ENCODE data around the gene TMEM175.
A peak's percentile ranks its signal among the peaks of the same experiment; 100 is the strongest.
"Not testable (repeated sequence)": the region's sequence is repeated elsewhere in the genome, so short reads cannot be mapped to it uniquely, and the experiment has no call there.

Gene TMEM175

DNA sequence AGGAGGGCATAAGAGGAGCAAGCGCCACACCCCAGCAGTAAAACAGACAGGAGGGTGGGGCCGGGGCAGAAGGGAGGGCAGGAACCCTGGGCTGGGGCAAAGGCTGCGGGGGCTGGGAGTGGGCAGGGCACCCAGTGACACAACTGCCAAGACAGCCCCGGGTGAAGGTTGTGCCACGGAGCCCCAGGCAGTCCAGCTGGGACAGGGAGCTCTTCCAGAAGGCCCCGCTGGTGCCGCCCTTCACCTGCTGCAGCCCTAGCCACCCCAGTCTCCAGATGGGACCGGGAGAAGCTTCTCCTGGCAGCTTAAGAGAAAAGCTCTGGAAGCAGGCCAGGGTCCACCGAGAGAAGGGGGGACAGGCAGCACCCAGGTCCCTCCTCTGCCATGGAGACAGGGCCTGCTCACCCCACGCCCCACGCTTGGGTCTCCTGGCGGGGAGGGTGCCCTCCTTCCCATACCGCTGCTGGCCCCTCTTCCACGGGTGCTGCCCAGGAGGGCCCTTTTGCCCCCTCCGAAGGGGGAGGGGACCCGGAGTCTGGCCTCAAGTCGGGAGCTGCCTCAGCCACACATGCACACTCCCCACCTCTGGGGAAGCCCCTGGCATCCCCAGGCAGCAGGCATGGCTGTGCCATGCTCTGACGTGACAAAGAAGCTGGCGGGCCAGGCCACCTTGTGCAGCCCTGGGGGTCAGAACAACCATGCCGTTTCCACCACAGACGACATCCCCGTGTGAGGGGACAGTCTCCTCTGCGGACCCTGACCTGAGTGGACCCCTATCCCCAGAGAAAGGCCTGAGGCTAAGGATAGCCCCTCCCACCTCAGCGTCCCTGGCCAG is 39.6 kb downstream of the TMEM175 start:
- DNase-seq (ENCODE audit: low read depth), result no peak

DNA sequence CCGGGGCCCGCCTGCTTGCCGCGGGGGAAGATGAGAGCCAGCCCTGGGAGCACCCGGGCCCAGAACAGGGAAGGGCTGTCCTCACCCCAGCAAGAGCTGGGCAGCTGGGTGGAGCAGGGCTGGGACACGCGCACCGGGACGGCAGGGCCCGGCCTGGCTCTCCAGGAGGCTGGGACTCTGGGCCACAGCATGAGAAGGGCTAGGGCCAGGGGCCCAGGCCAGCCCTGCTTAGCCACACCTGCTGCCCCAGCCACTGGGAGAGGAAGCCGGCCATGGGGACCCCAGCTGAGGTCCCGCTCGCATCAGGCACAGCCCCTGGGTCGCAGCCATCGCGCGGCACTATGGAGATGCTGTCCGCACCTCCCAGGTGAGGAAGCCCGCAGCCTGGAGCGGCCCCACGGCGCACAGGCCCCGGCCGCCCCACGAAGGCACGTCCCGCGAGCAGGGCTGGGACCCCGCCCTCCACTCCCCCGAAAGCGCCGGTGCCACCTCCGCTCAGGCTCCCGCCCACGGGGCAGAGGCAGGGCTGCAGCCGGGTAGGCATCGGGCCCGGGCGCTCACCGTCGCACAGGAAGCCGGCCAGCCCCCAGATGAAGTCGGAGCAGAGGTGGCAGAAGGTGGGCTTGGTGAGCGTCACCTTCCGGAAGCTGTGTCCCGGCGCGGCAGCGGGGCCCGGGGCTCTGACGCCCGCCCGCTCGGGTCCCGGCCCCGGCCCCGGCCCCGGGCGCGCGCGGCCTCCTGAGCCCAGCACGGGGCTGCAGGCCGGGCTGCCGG is 40.6 kb downstream of the TMEM175 start:
- peak; percentile 32 for DNase-seq (ENCODE audit: low read depth)

DNA sequence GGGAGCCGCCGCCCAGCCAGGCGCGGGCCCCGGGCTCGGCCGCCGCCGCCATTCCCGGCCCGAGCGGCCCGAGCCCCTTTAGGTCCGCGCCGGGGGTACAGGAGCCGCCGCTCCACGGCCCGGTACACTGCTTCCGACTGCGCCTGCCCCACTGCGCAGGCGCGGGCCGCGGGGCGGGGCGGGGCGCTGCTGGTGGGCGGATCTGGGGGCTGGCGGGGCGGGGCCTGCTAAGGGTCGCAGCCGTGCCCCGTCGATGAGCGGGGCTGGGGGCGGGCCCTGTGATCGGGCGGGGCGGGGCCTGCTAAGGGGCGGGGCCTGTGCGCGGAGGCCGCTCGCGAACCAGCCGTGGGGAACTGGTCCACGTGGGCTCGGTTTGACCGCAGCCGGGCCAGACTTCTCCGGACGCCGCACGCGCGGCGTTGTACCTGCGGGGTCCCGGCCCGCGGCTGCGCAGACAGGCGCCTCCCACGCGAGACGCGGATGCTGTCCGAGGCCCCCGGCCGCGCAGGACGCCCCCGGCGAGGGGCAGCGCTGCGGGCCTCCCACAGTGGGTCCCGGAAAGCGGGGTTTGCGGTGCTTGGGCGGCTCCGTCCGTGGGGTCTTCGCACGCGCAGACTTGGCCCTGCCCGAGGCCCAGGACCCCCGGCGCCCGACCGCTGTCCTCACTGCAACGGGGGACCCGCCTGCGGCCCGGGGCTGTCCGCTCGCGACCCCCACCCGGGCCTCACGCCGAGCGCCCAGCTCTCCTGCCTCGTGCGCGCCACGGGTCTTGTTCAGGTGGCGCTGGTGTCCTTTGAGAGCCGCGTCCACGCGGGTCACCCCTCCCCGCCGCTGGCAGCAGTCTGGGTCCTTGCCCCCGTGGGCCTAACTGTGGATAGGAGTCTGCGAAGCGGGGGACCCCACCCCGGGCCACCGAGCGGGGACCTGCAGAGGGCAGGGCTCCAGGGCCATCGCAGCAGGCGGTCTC is 41.5 kb downstream of the TMEM175 start, which contains the start of gene DGKQ:
DGKQ (minus strand) TSS at position 139 of the 967 bp plus-strand sequence; CDS start at position 52, 87 bp downstream.
- peak; percentile 82 for DNase-seq (ENCODE audit: low read depth)

DNA sequence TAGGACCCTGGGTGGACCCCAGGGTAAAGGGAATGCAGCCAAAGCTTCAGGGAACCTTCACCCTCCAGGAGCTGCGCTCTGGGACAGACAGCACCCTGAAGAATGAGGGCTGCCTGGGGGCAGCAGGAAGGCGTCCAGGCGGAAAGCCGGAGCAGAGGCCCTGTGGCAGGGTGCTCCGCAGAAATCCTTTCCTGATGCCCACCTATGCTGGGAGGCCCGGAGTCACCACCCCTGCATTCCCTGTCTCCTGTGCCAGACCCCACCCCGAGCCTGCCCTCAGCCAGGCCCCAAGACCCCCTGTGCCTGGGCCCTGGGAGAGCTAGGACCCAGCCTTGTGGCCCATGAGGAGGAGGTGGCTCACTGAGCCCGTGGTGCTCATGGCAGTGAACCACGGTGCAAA is 42.4 kb downstream of the TMEM175 start:
- DNase-seq (ENCODE audit: low read depth), result no peak

DNA sequence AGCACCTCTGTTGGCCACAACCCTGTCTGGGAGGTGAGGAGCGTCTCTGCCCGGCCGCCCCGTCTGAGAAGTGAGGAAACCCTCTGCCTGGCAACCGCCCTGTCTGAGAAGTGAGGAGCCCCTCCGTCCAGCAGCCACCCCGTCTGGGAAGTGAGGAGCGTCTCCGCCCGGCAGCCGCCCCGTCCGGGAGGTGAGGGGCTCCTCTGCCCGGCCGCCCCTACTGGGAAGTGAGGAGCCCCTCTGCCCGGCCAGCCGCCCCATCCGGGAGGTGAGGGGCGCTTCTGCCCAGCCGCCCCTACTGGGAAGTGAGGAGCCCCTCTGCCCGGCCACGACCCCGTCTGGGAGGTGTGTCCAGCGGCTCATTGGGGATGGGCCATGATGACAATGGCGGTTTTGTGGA is 43.8 kb downstream of the TMEM175 start:
- not testable (repeated sequence) for DNase-seq (ENCODE audit: low read depth)

DNA sequence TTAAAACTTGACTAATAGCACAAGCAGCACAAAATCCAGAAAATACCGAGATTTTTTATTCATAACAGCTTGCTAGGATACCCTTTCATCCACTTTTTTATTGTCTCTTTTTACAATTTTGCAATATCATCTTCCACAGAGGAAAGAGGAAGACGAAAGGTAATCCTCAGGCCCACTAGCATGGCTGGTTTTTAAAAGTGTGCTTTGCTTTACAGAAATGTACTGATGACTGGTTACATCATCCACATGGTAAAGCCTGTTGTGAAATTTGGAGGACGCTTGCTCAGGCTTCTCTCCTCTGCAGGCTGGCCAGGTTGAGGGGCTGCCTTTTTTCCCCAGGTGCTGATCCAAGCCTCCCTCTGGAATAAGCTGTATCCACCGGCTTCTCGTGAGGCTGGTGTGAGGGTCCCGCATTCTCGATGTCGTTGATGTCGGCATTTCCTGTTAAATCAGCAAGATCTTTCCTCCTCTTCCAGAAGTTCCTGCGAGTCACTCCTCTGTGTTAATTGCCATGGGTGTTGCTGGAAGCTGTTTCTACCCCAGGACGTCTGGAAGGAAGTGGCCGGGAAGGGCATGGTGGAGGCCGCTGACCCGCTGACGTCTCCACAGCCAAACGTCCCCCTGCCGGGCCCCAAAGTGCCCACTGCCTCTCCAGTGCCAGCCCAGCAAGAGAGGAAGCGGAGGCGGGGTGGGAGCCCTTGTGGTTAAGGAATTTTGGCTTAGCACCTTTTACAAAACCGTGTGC is 46.9 kb downstream of the TMEM175 start:
- no peak for DNase-seq (ENCODE audit: low read depth)

DNA sequence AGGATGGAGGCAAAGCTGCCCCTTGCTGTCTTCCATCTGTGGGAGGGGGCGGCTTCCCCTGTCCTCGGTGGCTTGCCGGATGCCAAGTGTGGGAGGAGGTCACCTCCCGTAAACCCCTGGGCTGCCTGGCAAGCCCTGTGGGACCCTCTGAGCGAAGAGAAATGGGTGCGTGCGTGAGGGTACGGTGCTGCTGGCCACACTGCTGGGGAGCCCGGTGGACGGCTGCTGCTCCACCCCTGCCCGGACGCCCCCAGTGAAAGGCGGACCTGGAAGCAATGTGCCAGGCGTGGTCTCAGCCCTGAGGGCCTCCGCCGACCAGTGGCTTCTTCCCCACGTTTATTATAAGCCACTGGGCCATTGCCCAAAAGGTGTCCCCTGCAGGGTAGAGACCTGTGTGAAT is 50.0 kb downstream of the TMEM175 start:
- DNase-seq (ENCODE audit: low read depth), result no peak

DNA sequence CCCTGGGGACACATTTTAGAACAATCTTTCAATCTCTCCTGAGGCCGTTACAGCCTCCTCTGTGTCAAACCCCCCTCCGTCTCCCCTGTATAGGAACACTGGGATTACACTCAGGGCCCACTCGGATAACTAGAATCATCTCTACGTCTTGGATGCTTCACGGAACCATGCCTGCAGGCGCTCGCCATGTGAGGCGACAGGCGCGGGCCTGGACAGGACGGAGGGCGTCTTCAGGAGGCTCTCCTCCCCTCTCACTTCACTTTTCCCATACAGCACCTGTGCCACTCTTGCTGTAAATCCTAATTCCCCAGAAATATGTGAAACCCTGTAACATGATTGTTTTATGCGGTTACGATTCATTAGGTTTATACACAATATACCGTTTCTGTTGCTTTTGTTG is 50.6 kb downstream of the TMEM175 start:
- DNase-seq (ENCODE audit: low read depth), result no peak

DNA sequence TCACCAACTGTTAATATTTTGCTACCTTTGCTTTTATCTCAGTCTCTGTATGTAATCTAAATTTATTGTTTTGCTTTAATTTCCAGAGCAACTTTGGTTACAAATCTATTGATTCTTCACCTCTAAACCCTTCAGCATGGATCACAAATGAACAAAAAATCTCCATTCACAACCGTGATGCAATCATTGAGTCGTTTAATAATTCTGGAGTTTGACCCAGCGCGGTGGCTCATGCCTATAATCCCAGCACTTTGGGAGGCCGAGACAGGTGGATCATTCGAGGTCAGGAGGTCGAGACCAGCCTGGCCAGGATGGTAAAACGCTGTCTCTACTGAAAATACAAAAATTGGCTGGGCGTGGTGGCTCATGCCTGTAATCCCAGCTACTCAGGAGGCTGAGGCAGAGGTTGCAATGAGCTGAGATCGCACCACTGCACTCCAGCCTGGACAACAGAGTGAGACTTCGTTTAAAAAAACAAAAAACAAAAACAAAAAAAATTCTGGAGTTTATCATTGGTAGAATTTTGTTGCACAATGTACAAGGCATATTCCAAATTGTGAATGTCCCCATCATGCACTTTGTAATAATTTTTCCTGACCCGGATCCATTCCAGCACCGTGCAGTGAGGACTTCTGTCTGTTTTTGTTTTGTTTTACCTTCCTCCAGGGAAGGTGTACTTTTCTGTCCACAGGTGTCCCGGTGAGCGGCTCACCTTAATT is 52.2 kb downstream of the TMEM175 start:
- DNase-seq (ENCODE audit: low read depth), result no peak

DNA sequence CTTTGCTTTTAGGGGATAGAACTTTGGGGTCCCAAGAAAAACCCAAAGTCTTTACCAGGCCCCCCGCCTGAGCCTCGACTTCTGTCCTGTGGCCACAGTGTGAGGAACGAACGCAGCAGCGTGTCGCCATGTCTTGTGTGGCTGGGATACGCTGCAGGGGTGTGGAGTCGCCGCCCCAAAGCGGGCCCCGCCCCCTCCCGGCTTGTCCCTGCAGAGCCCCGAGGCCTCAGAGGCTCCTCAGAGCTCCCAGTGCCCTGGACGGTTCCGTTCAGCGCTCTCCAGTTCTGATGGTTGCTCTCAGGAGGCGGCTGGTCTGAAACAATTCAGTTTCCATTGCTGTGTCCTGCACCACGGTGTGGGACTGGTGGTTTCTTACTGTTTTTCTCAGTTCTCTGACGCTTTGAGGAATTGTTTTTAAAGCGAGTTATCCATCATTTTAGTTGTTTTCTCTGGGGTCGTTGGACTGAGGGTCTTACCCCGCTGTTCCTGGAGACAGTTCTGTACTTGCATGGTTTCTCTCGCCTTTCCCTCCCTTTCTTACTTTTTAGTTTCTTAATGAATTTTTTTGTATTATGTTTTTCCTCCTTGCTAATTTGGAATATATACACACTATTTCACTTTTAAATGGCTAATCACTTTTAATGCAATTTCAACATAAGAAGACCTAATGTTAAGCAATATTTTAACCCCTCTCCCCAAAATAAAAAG is 53.0 kb downstream of the TMEM175 start:
- DNase-seq (ENCODE audit: low read depth), result peak; percentile 68

DNA sequence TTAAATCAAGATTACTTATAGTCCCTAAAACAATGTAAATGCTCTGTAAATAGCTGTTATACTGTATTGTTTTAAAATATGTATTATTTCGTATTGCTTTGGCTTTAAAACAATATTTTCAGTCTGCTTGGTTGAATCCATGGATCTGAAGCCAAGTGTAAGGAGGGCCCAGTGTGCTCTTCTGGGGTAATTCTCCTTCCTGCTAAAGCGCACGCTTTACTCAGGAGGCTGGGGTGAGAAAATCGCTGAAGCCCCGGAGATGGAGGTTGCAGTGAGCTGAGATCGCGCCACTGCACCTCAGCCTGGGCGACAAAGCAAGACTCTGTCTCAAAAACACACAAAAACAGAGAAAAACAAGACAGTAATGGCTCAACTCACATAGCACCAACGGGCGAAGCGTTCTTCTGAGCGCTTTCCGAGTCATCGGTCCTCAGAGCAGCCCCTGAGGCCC is 54.2 kb downstream of the TMEM175 start:
- no peak for DNase-seq (ENCODE audit: low read depth)

DNA sequence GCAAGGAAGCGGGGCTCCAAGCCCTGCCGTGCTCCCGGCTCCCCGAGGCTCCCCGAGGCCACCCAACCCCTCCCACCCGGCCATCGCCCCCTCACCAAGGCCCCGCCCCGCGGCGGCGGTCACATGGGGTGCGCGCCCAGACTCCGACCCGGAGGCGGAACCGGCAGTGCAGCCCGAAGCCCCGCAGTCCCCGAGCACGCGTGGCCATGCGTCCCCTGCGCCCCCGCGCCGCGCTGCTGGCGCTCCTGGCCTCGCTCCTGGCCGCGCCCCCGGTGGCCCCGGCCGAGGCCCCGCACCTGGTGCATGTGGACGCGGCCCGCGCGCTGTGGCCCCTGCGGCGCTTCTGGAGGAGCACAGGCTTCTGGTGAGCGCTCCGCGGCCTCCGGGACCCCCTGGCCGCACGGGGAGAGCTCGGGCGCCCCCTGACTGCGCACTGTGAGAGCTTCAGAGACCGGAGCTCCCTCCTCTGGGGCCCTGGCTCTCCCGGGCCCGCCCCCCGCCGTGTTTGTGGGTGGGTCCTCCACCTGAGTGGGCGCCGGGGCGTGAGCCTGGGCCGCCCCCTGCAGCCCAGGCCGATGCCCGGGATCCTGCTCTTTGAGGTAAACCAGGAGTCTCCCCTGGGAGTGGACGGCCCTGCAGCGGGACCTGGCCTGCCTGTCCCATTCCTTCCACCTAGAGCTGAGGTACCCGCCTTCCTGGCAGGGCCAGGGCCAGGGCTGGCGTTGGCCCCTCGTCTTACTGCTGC is 54.8 kb downstream of the TMEM175 start, which contains the start of gene IDUA:
IDUA (plus strand) TSS at position 166 of the 745 bp plus-strand sequence; CDS start at position 207, 41 bp downstream.
- DNase-seq (ENCODE audit: low read depth), result peak; percentile 80

DNA sequence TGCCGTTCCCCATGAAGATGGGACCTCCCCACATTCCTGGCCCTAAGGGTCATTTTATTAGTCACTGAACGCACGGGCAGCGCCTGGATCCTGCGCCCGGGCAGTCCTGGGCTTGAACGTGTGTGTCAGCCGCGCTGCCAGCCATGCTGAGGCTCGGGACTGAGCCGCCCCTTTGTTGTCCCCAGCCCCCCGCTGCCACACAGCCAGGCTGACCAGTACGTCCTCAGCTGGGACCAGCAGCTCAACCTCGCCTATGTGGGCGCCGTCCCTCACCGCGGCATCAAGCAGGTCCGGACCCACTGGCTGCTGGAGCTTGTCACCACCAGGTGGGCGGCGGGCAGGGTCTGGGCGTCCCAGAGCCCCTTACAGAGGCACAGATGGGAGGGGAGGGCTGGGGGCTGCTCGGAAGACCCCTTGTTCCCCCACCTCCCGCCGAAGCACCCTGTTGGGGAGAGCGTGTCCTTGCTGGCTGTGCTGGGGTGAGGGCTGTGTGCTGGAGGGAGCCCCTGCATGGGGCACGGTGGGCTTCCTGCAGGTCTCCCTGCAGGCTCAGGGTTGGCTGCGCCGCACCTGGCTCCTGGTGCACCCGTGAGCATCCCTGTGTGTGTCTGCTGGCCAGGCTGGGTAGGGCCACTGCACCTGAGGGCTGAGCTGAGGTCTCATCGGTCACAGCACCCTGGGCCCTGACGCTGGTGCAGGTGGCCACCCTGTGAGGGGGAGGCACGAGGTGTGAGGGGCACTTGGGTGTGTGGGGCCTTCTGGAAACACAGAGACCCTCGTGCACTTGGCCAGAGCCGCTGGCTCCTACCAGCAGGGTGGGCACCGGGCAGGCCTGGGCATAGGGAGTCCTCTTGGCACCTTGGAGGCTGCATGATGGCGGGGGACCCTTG is 55.6 kb downstream of the TMEM175 start:
- no peak for DNase-seq (ENCODE audit: low read depth)

DNA sequence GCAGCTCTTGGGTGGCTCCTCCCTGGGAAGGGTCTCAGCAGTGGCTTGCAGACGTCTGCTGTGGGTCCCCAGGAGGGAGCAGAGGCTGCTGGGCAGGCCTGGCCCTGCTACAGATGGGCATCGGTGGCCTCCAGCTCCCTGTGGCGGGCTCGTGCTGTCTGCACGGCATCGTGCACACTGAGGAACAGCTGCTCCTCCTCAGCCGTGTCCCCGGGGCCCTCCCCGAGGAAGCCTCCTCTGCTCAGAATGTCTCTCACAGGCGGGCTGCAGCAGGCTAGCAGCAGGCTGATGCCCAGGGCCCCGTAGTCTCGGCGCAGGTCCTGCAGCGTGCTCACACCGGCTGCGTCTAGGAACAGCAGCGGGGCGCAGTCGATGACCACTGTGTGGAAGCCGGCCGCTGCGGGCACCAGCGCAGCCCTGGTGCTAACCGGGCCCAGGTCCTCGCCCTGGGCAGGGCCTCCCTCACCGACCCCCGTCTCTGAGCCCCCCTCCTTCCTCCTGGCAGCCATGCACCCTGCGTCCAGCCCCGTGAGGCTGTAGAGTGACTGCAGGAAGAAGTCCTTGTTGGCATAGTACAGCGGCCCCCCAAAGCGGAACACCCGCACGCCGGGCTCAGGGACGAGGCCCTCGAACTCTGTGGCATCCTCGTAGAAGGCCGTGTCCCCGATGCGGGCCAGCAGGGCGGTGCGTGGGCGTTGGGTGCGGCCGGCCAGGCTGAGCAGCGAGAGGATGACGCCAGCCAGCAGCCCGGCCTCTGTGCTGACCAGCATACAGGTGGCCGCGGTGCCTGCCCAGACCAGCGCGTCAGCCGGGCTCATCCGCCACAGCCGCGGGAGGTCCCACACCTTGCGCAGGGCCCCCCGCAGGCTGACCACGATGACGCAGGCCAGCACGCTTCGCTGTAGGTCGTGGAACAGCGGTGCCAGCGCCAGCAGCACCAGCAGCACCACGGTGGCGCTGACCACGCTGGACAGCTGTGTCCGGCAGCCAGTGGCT is 56.8 kb downstream of the TMEM175 start:
- no peak for DNase-seq (ENCODE audit: low read depth)

DNA sequence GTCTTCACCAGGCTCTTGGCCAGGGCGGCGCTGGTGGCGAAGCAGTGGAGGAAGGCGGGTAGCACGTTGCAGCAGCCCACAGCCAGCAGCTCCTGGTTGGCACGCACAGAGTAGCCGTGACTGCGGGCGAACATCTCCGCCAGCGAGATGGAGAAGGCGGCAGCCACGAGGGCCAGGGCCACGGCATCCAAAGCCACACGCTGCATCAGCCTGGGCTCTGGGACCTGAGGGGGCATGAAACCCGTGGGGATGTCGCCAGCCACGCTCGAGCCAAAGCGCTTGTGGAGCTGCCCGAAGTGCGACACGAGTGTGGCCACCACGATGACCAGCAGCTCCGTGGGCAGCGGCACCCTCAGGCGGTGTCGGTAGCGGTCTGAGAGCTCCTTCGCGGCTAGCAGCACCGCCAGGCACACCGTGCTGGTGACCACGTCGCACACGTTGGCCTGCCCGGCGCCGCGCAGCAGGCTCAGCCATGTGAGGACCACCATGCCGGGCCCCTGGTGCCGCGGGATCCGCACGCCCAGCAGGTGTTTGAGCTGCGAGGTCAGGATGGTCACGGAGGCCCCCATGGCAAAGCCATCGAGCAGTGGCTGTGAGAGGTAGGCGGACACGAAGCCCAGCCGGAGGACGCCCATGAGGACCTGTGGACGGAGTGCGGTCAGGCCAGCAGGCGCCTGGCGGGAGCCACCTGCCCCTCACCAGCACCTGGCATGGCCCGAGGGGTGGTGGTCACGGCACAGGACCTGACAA is 57.6 kb downstream of the TMEM175 start:
- no peak for DNase-seq (ENCODE audit: low read depth)
